Thymus (tissue), 2 donors: ENCODE measurements around the gene PLA2R1. TPM values are rescaled to one million over a fixed set of nuclear protein-coding genes. Genes with fewer than 3 reads are reported as not detected.

Experiments used
- polyA plus RNA-seq: library from polyadenylated mRNA; stranded (reverse); fragments of 200-250 nt; gene quantifications from one replicate; pipeline ENCODE4 v1.2.3, GENCODE V29; 2013
- total RNA-seq: library from RNA; stranded (reverse); fragments of 120-200 nt; gene quantifications from one replicate; pipeline ENCODE4 v1.2.4, GENCODE V29; 2013
- donor health status: healthy.

Gene PLA2R1
- total and polyA plus RNA-seq, 2 donors = 0.90 to 2.7 TPM

Other genes with a start within 250 kb of the PLA2R1 start
- gene LY75, start 157.9 kb downstream of the PLA2R1 start, total RNA-seq = 90.6 TPM
- 20.2 TPM for gene LY75, start 157.9 kb downstream of the PLA2R1 start, polyA plus RNA-seq
- 0.33 TPM for gene ITGB6, start 137.7 kb upstream of the PLA2R1 start, total RNA-seq
- 0.32 TPM for gene ITGB6, start 137.7 kb upstream of the PLA2R1 start, polyA plus RNA-seq